ENCODE measurements around the gene CBFA2T3. TPM values are rescaled to one million over a fixed set of nuclear protein-coding genes. Genes with fewer than 3 reads are reported as not detected.

CBFA2T3 gene
- polyA plus RNA-seq, 1 experiment = not detected

GRCh38 chr16:88880226-88881006, 96.6 kb downstream of the CBFA2T3 start:
- DNase-seq (ENCODE audit: low read depth) = no peak
- Histone ChIP-seq H3K36me3 (ENCODE audit: control insufficient read depth, insufficient read depth, low read length) (no peaks in the 10 kb centered on the region), H3K4me3 (ENCODE audit: low read depth, low read length) (no peak overlapping the region), H3K27me3 (ENCODE audit: control insufficient read depth, insufficient read depth, low read length) (no peaks in the 10 kb centered on the region)
- TF ChIP-seq, protein P1, sequence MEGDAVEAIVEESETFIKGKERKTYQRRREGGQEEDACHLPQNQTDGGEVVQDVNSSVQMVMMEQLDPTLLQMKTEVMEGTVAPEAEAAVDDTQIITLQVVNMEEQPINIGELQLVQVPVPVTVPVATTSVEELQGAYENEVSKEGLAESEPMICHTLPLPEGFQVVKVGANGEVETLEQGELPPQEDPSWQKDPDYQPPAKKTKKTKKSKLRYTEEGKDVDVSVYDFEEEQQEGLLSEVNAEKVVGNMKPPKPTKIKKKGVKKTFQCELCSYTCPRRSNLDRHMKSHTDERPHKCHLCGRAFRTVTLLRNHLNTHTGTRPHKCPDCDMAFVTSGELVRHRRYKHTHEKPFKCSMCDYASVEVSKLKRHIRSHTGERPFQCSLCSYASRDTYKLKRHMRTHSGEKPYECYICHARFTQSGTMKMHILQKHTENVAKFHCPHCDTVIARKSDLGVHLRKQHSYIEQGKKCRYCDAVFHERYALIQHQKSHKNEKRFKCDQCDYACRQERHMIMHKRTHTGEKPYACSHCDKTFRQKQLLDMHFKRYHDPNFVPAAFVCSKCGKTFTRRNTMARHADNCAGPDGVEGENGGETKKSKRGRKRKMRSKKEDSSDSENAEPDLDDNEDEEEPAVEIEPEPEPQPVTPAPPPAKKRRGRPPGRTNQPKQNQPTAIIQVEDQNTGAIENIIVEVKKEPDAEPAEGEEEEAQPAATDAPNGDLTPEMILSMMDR (IDR thresholded peaks at IDR 0.05; ENCODE audit: insufficient read depth, low read depth, low read length) = no peak
- CTCF ChIA-PET = interaction anchor here (0.6 to 0.9 kb wide), 2 partner anchors 22 to 122 kb away, joined by 3 read pairs; no protein-coding TSS in a partner anchor
- POLR2A ChIA-PET = no interaction called here

DNA sequence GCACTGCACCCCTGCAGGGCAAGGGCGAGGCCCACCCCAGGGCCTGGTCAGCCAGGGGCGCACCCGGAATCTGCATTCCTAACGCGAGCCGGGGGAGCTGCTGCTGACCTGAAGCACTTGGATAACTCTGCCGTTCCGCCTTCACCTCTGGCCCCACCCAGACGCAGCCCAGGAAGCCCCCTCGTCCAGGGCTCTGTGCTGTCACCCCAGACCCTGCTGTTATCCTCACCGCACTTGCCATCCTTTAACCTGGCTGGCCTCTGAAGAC, 97.3 kb downstream of the CBFA2T3 start:
- Histone ChIP-seq H3K36me3 (ENCODE audit: control insufficient read depth, insufficient read depth, low read length) (no peaks in the 10 kb centered on the region), H3K27me3 (ENCODE audit: control insufficient read depth, insufficient read depth, low read length) (no peaks in the 10 kb centered on the region), H3K4me3 (ENCODE audit: low read depth, low read length) (no peak overlapping the region)
- no peak for DNase-seq (ENCODE audit: low read depth)
- TF ChIP-seq, protein P1 (IDR thresholded peaks at IDR 0.05; ENCODE audit: insufficient read depth, low read depth, low read length) = no peak
- POLR2A ChIA-PET = no interaction called here
- CTCF ChIA-PET = no interaction called here

GRCh38 chr16:88878967-88879787, 97.8 kb downstream of the CBFA2T3 start:
- no peak for DNase-seq (ENCODE audit: low read depth)
- ChIA-PET CTCF (interaction anchor here (0.7 to 1.1 kb wide), 2 partner anchors 15 to 25 kb away, joined by 3 read pairs; no protein-coding TSS in a partner anchor), POLR2A (no interaction called here)
- Histone ChIP-seq H3K27me3 (ENCODE audit: control insufficient read depth, insufficient read depth, low read length) (no peaks in the 10 kb centered on the region), H3K4me3 (ENCODE audit: low read depth, low read length) (no peak overlapping the region), H3K36me3 (ENCODE audit: control insufficient read depth, insufficient read depth, low read length) (no peaks in the 10 kb centered on the region)
- TF ChIP-seq, protein P1 (IDR thresholded peaks at IDR 0.05; ENCODE audit: insufficient read depth, low read depth, low read length) = no peak

- Histone ChIP-seq H3K27me3 (ENCODE audit: control insufficient read depth, insufficient read depth, low read length) (no peaks in the 10 kb centered on the region), H3K36me3 (ENCODE audit: control insufficient read depth, insufficient read depth, low read length) (no peaks in the 10 kb centered on the region), H3K4me3 (ENCODE audit: low read depth, low read length) (no peak overlapping the region)
- TF ChIP-seq, protein P1 (IDR thresholded peaks at IDR 0.05; ENCODE audit: insufficient read depth, low read depth, low read length) = no peak
- POLR2A ChIA-PET = no interaction called here
- no peak for DNase-seq (ENCODE audit: low read depth)
- CTCF ChIA-PET = interaction anchor here (0.7 to 1.1 kb wide), 2 partner anchors 14 to 26 kb away, joined by 3 read pairs; no protein-coding TSS in a partner anchor
Observed at GRCh38 chr16:88878356-88878755, 98.7 kb downstream of the CBFA2T3 start.

- ChIA-PET POLR2A (no interaction called here), CTCF (no interaction called here)
- Histone ChIP-seq H3K27me3 (ENCODE audit: control insufficient read depth, insufficient read depth, low read length) (no peaks in the 10 kb centered on the region), H3K36me3 (ENCODE audit: control insufficient read depth, insufficient read depth, low read length) (no peaks in the 10 kb centered on the region), H3K4me3 (ENCODE audit: low read depth, low read length) (no peak overlapping the region)
- no peak for DNase-seq (ENCODE audit: low read depth)
- TF ChIP-seq, protein P1 (IDR thresholded peaks at IDR 0.05; ENCODE audit: insufficient read depth, low read depth, low read length) = no peak
Observed at GRCh38 chr16:88877564-88878289, 99.3 kb downstream of the CBFA2T3 start.

All from BJ (cell line).